ENCODE data around the gene MANEA.

The MANEA gene

GRCh38 chr6:95587989-95588388 lies 10.7 kb downstream of the MANEA start:
- DNase-seq: no peak

- DNase-seq: no peak
Measured at GRCh38 chr6:95589067-95589466, 11.7 kb downstream of the MANEA start.

- no peak for DNase-seq
Measured at GRCh38 chr6:95589826-95590570, 12.7 kb downstream of the MANEA start.

GRCh38 chr6:95593025-95593424 lies 15.7 kb downstream of the MANEA start:
- DNase-seq: no peak

- DNase-seq: no peak
Measured at GRCh38 chr6:95596021-95596420, 18.7 kb downstream of the MANEA start.

- DNase-seq: no peak
Measured at GRCh38 chr6:95599706-95600105, 22.4 kb downstream of the MANEA start.

GRCh38 chr6:95601133-95601532 lies 23.8 kb downstream of the MANEA start:
- DNase-seq: no peak

GRCh38 chr6:95614094-95614493 lies 36.8 kb downstream of the MANEA start:
- no peak for DNase-seq

- no peak for DNase-seq
Measured at GRCh38 chr6:95629551-95629950, 52.2 kb downstream of the MANEA start.

GRCh38 chr6:95636552-95637431 lies 59.5 kb downstream of the MANEA start:
- DNase-seq: no peak

GRCh38 chr6:95648636-95649035 lies 71.3 kb downstream of the MANEA start:
- no peak for DNase-seq

- DNase-seq: no peak
Measured at GRCh38 chr6:95649451-95649850, 72.1 kb downstream of the MANEA start.

GRCh38 chr6:95654176-95654575 lies 76.8 kb downstream of the MANEA start:
- DNase-seq: no peak

GRCh38 chr6:95658886-95659285 lies 81.6 kb downstream of the MANEA start:
- no peak for DNase-seq
